ENCODE data around the gene SRRM4.

SRRM4 gene

DNA sequence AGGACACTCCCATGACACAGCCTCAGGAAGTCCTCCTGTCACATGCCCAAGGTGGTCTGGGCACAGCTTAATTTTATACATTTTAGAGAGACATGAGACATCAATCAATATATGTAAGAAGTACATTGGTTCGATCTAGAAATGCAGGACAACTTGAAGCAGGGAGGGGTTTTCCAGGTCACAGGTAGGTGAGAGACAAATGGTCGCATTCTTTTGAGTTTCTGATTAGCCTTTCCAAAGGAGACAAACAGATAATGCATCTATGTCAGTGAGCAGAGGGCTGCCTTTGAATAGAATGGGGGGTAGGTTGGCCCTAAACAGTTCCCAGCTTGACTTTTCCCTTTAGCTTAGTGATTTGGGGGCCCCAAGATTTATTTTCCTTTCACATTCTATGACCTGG lies 199.9 kb downstream of the SRRM4 start:
- DNase-seq (ENCODE audit: low read depth): no peak
- no peak overlapping the region for H3K4me3 ChIP-seq (ENCODE audit: low read depth, low read length)
- TF ChIP-seq, protein P1, sequence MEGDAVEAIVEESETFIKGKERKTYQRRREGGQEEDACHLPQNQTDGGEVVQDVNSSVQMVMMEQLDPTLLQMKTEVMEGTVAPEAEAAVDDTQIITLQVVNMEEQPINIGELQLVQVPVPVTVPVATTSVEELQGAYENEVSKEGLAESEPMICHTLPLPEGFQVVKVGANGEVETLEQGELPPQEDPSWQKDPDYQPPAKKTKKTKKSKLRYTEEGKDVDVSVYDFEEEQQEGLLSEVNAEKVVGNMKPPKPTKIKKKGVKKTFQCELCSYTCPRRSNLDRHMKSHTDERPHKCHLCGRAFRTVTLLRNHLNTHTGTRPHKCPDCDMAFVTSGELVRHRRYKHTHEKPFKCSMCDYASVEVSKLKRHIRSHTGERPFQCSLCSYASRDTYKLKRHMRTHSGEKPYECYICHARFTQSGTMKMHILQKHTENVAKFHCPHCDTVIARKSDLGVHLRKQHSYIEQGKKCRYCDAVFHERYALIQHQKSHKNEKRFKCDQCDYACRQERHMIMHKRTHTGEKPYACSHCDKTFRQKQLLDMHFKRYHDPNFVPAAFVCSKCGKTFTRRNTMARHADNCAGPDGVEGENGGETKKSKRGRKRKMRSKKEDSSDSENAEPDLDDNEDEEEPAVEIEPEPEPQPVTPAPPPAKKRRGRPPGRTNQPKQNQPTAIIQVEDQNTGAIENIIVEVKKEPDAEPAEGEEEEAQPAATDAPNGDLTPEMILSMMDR (IDR thresholded peaks at IDR 0.05; ENCODE audit: low read depth, low read length): no peak
- no peak for TF ChIP-seq MYC (IDR thresholded peaks at IDR 0.05; ENCODE audit: low read depth, low read length)
- TF ChIP-seq, protein P2, sequence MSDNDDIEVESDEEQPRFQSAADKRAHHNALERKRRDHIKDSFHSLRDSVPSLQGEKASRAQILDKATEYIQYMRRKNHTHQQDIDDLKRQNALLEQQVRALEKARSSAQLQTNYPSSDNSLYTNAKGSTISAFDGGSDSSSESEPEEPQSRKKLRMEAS (IDR thresholded peaks at IDR 0.05; ENCODE audit: low read depth, low read length): no peak
- TF ChIP-seq POLR2A (IDR thresholded peaks at IDR 0.05; ENCODE audit: extremely low read depth, insufficient read length): no peak

DNA sequence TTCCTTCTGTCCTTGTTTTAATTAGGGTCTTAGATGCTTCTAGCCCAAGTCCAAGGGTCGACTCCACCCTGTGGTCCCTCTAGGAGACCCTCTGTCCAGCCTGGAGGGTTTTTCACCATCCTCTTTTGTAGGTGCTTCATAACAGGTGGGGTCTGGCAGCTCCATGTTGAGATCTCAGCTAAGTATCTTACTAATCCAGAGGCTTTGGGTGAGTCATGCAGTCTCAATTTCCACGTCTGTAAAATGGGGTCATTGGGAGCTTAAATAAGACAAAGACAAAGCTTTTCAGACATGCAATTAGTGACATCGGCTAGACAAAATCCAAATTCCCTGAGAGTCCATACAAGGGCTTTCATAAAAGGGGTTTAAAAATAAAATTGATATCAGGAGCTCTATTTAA lies 200.6 kb downstream of the SRRM4 start:
- TF ChIP-seq MYC (IDR thresholded peaks at IDR 0.05; ENCODE audit: low read depth, low read length): no peak
- TF ChIP-seq, protein P2 (IDR thresholded peaks at IDR 0.05; ENCODE audit: low read depth, low read length): no peak
- TF ChIP-seq, protein P1 (IDR thresholded peaks at IDR 0.05; ENCODE audit: low read depth, low read length): no peak
- no peak for TF ChIP-seq POLR2A (IDR thresholded peaks at IDR 0.05; ENCODE audit: extremely low read depth, insufficient read length)
- H3K4me3 ChIP-seq (ENCODE audit: low read depth, low read length): no peak overlapping the region
- DNase-seq (ENCODE audit: low read depth): no peak

DNA sequence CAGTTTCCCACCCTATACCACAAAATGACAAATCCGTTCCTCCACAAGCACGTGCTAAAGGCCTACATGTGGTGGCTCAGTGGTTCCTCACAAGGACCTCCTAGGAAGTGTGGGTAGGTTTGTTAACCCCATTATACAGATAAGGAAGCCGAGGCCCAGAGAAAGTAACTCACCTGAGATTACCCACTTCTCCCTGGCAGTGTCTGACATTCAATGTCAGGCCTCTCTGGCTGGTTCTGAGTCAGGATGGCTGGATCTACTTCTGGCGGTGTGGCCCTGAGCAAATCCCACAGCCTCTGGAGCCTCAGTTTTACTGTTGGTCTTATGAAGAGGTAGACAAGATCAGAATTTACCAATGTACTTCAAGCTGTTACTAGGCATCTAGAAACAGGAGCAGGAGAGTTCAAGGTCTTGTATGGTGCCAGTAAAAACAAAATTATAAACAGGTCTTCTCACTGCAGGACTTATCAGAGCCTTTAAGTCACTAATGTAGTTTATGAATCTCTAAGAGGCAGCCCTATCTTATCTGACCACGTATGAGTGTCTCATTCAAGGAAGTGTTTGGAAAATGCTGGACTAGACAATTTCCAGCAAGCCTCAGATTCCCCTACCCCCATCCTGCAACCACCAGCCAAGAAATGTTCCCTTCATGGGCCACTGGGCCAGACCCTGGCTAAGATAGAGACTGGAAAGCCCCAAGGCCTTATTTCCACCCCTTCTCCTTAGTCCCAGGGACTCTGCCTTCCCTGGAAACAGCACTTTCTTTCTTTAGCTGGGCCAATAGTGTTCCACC lies 201.6 kb downstream of the SRRM4 start:
- H3K4me3 ChIP-seq (ENCODE audit: low read depth, low read length): no peak overlapping the region

DNA sequence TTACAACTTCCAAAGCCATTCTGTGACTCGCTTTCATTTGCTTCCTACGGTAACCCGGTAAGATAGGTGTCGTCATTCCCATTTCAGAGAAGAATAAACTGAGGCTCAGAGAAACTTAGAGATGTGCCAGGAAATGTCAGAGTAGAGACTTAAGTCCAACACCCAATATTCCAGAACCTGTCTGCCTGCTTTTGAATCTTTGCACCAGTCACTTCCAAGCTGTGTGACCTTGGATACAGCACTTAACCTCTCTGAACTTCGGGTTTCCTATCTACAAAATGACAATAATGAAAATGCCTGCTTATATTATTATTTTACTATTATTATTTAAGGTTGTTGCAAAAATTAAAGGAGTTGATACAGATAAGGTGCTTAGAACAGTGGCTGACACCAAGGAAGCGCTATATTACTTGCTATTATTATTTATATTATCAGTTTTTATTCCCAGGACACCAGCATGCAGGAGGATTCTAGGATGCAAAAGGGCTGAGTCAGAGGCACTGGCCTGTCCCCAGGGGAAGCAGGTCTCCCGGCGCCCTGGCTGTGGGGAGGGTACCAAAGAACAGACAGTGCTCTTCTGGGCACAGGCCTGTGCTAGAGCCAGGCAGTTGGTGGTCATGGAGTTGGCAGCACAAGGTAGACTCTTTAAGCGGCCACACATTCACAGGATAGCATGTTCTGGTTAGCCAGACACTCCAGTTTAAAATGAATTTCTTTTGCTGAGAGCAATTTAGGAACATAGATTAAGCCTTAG lies 202.8 kb downstream of the SRRM4 start:
- no peak overlapping the region for H3K4me3 ChIP-seq (ENCODE audit: low read depth, low read length)
- no peak for DNase-seq (ENCODE audit: low read depth)
- TF ChIP-seq, protein P2 (IDR thresholded peaks at IDR 0.05; ENCODE audit: low read depth, low read length): no peak
- TF ChIP-seq, protein P1 (IDR thresholded peaks at IDR 0.05; ENCODE audit: low read depth, low read length): no peak
- TF ChIP-seq POLR2A (IDR thresholded peaks at IDR 0.05; ENCODE audit: extremely low read depth, insufficient read length): no peak
- no peak for TF ChIP-seq MYC (IDR thresholded peaks at IDR 0.05; ENCODE audit: low read depth, low read length)

More for the DNA sequence above, 201.6 kb downstream of the SRRM4 start:
- TF ChIP-seq, protein P1 (IDR thresholded peaks at IDR 0.05; ENCODE audit: low read depth, low read length): no peak
- TF ChIP-seq MYC (IDR thresholded peaks at IDR 0.05; ENCODE audit: low read depth, low read length) (no peak), POLR2A (IDR thresholded peaks at IDR 0.05; ENCODE audit: extremely low read depth, insufficient read length) (no peak)
- TF ChIP-seq, protein P2 (IDR thresholded peaks at IDR 0.05; ENCODE audit: low read depth, low read length): no peak
- DNase-seq (ENCODE audit: low read depth): no peak

DNA sequence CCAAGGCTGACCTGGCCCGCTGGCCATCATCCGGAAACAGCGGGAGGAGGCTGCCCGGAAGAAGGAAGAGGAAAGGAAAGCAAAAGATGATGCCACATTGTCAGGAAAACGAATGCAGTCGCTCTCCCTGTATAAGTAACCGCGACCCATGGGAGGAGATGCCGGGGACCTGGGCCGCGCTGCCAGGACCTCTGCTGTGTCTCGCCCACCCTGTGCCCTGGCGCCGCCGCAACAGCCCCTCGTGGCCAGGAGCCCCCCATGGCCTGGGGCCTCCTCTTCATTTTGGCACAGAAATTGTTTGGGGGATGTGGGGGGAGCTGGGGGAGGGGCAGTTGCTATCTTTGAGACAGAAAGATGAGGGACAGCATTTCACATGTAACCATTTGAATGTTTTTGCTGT lies 213.9 kb downstream of the SRRM4 start:
- no peak for TF ChIP-seq MYC (IDR thresholded peaks at IDR 0.05; ENCODE audit: low read depth, low read length)
- TF ChIP-seq, protein P1 (IDR thresholded peaks at IDR 0.05; ENCODE audit: low read depth, low read length): no peak
- TF ChIP-seq, protein P2 (IDR thresholded peaks at IDR 0.05; ENCODE audit: low read depth, low read length): no peak
- TF ChIP-seq POLR2A (IDR thresholded peaks at IDR 0.05; ENCODE audit: extremely low read depth, insufficient read length): no peak
- DNase-seq (ENCODE audit: low read depth): no peak
- H3K4me3 ChIP-seq (ENCODE audit: low read depth, low read length): no peak overlapping the region

All from NB4 (cell line).